ENCODE measurements around the gene ATAD1. TPM values are rescaled to one million over a fixed set of nuclear protein-coding genes. Genes with fewer than 3 reads are reported as not detected.

The ATAD1 gene
- total and polyA plus RNA-seq, 2 of the 8 experiments (the other 6 are each of a cell fraction or from before 2014, with no cell fraction given): 8.9 to 35.3 TPM

DNA sequence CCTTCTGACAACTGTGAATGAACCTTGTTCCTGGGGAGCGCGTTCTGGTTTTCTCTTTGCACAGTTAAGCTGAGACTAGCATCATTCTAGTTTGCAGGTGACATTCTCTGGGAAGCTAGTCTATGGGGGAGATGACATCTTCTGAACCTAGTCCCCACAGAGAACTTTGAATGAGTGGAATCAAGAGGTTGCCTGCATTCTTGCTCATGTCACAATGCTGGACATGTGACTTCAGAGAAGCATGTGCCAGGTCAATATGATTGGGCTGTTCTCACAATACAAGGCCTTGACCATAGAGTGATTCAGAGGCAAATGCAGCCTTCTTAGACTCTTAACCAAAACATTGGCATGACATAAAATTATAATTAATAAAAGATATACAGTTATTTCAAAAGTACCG lies 23.2 kb upstream of the ATAD1 start:
- no peak overlapping the region for H2AK5ac ChIP-seq (ENCODE audit: low read depth, low read length)
- H3K27ac ChIP-seq (ENCODE audit: low read depth, low read length): no peak overlapping the region
- no peak overlapping the region for H4K5ac ChIP-seq (ENCODE audit: insufficient read length, low read depth, low read length)
- no peak overlapping the region for H2BK120ac ChIP-seq (replicated peaks; ENCODE audit: low read depth, low read length)
- H3K18ac ChIP-seq (ENCODE audit: extremely low read depth, low read length): no peak overlapping the region
- no peaks in the 10 kb centered on the region for H3K79me1 ChIP-seq (ENCODE audit: low read depth, low read length)
- no peaks in the 10 kb centered on the region for H3K23me2 ChIP-seq (ENCODE audit: low read depth, low read length)
- ChIA-PET POLR2A (ENCODE audit: partially characterized antibody) (interaction anchor here (1.5 kb wide), 1 partner anchor 23 kb away, joined by 3 read pairs; the partner anchor contains the start of gene ATAD1), CTCF (ENCODE audit: partially characterized antibody) (interaction anchor here (0.6 to 1.1 kb wide), 2 partner anchors 9 to 356 kb away, joined by 3 read pairs; no protein-coding TSS in a partner anchor)
- 90% methylated on average over 3 of the region's 3 CpGs; no CpG with 5 or more reads in 1 of the 2 experiments for WGBS, 2 experiments (ENCODE audit: extremely low coverage in 1 of 2, insufficient coverage in 1 of 2, insufficient read length in 1 of 2, insufficient replicate concordance in 2 of 2, low coverage in 1 of 2, low lambda C conversion rate in 2 of 2, missing lambda C conversion rate in 1 of 2)
- H2BK12ac ChIP-seq (ENCODE audit: low read depth, low read length): no peak overlapping the region
- no peaks in the 10 kb centered on the region for H3K9me3 ChIP-seq (ENCODE audit: insufficient read depth in 2 of 2, low read depth in 1 of 2, low read length in 1 of 2)
- no peak overlapping the region for H3K23ac ChIP-seq (ENCODE audit: insufficient read length)
- no peak overlapping the region for H3K4ac ChIP-seq (replicated peaks; ENCODE audit: insufficient read length, low read depth, low read length)
- H3K36me3 ChIP-seq (ENCODE audit: control insufficient read depth in 2 of 4, insufficient read depth in 4 of 4, low read length in 3 of 4): no peaks in the 10 kb centered on the region
- H4K91ac ChIP-seq (replicated peaks; ENCODE audit: insufficient read length, low read length): no peak overlapping the region
- no peak overlapping the region for H2BK15ac ChIP-seq (ENCODE audit: low read length)
- no peak overlapping the region for H3K14ac ChIP-seq (ENCODE audit: insufficient read length)
- H3K27me3 ChIP-seq (replicated peaks in 1 of 4; ENCODE audit: control insufficient read depth in 3 of 4, extremely low read depth in 1 of 4, insufficient read depth in 3 of 4, low read length in 3 of 4): no peaks in the 10 kb centered on the region
- H4K20me1 ChIP-seq (replicated peaks in 1 of 2; ENCODE audit: control insufficient read depth in 1 of 2, insufficient read depth in 2 of 2, low read length in 2 of 2): no peaks in the 10 kb centered on the region
- H3K4me2 ChIP-seq (ENCODE audit: insufficient read depth in 1 of 2, low read depth in 2 of 2, low read length in 2 of 2): no peak overlapping the region
- H3K9ac ChIP-seq (replicated peaks in 1 of 4; ENCODE audit: extremely low read depth in 1 of 4, low read depth in 3 of 4, low read length in 3 of 4): no peak overlapping the region
- H3K79me2 ChIP-seq (ENCODE audit: control insufficient read depth in 1 of 2, insufficient read depth in 2 of 2, low read length in 2 of 2): no peaks in the 10 kb centered on the region
- H3K56ac ChIP-seq (replicated peaks; ENCODE audit: insufficient read length, low read depth, low read length): no peak overlapping the region
- FAIRE-seq (no peak), DNase-seq (ENCODE audit: low read depth in 1 of 2, low spot score in 2 of 2) (no peak)
- H2BK5ac ChIP-seq (ENCODE audit: low read depth, low read length): no peak overlapping the region
- no peaks in the 10 kb centered on the region for H3K4me1 ChIP-seq (replicated peaks in 1 of 4; ENCODE audit: control insufficient read depth in 3 of 4, insufficient read depth in 4 of 4, low read length in 3 of 4)
- no peak overlapping the region for H4K8ac ChIP-seq (ENCODE audit: extremely low read depth, insufficient read depth, low read length)
- H2BK20ac ChIP-seq (ENCODE audit: low read length): no peak overlapping the region
- H2AFZ ChIP-seq (ENCODE audit: low read length): no peak overlapping the region
- no peak overlapping the region for H3K4me3 ChIP-seq (ENCODE audit: extremely low read depth in 1 of 4, insufficient read depth in 2 of 4, low read depth in 3 of 4, low read length in 4 of 4)
- no peak for TF ChIP-seq BRCA1 (IDR thresholded peaks at IDR 0.05; ENCODE audit: low read depth, low read length)
- no peak for TF ChIP-seq CHD2 (IDR thresholded peaks at IDR 0.05; ENCODE audit: low read length)
- TF ChIP-seq KDM5A (IDR thresholded peaks at IDR 0.05; ENCODE audit: low read length): no peak
- no peak for TF ChIP-seq NRF1 (IDR thresholded peaks at IDR 0.05; ENCODE audit: low read depth, low read length)
- no peak for TF ChIP-seq GABPA (IDR thresholded peaks at IDR 0.05; ENCODE audit: borderline replicate concordance, insufficient read depth, low read length)
- TF ChIP-seq RBBP5 (IDR thresholded peaks at IDR 0.05; ENCODE audit: borderline replicate concordance, low read depth, low read length): no peak
- TF ChIP-seq KDM1A (IDR thresholded peaks at IDR 0.05; ENCODE audit: borderline replicate concordance, low read length): no peak
- TF ChIP-seq, protein P1, sequence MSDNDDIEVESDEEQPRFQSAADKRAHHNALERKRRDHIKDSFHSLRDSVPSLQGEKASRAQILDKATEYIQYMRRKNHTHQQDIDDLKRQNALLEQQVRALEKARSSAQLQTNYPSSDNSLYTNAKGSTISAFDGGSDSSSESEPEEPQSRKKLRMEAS (IDR thresholded peaks at IDR 0.05): no peak
- TF ChIP-seq KDM4A (IDR thresholded peaks at IDR 0.05; ENCODE audit: low read depth, low read length, severe bottlenecking): no peak
- TF ChIP-seq SP1 (IDR thresholded peaks at IDR 0.05; ENCODE audit: low read depth, low read length): no peak
- no peak for TF ChIP-seq MAFK (IDR thresholded peaks at IDR 0.05; ENCODE audit: low read depth, low read length)
- TF ChIP-seq SIRT6 (IDR thresholded peaks at IDR 0.05; ENCODE audit: low read length): no peak
- TF ChIP-seq JUND (IDR thresholded peaks at IDR 0.05; ENCODE audit: low read length): no peak

All from H1 (cell line).